ENCODE data around the gene DEPDC4.
A peak's percentile ranks its signal among the peaks of the same experiment; 100 is the strongest.

Gene DEPDC4

GRCh38 chr12:100273782-100274181, 6.9 kb upstream of the DEPDC4 start:
- Histone ChIP-seq H2AFZ (ENCODE audit: low read length) (no peak overlapping the region), H3K79me2 (ENCODE audit: insufficient read depth, low read length) (peaks cover 56% of the 10 kb centered on the region), H3K9me3 (ENCODE audit: low read length) (peaks cover 7% of the 10 kb centered on the region), H4K20me1 (ENCODE audit: insufficient read depth, low read length) (no peaks in the 10 kb centered on the region), H3K36me3 (ENCODE audit: insufficient read depth, low read length) (peaks cover 6% of the 10 kb centered on the region; the same call in 1 of the 2 replicates), H3K4me3 (ENCODE audit: low read depth, low read length, poor library complexity, severe bottlenecking) (no peak overlapping the region), H3F3A (ENCODE audit: insufficient read depth, low read length) (no peaks in the 10 kb centered on the region), H3K4me2 (ENCODE audit: low read length) (no peak overlapping the region), H3K9me2 (ENCODE audit: low read depth, low read length) (no peaks in the 10 kb centered on the region), H3K4me1 (ENCODE audit: insufficient read depth, low read length, severe bottlenecking) (peaks cover 9% of the 10 kb centered on the region), H3K27me3 (ENCODE audit: insufficient read depth, low read length) (no peaks in the 10 kb centered on the region), H3K9ac (ENCODE audit: low read length) (no peak overlapping the region), H3K27ac (ENCODE audit: low read depth, low read length, poor library complexity, severe bottlenecking) (no peak overlapping the region)
- TF ChIP-seq EZH2 (IDR thresholded peaks at IDR 0.05; ENCODE audit: borderline replicate concordance, low read length) (no peak), CTCF (IDR thresholded peaks at IDR 0.05; ENCODE audit: low read length) (no peak)

GRCh38 chr12:100268835-100269564, 2.1 kb upstream of the DEPDC4 start:
- H3K27ac ChIP-seq (ENCODE audit: low read depth, low read length, poor library complexity, severe bottlenecking): no peak overlapping the region
- TF ChIP-seq CTCF (IDR thresholded peaks at IDR 0.05; ENCODE audit: low read length): no peak
- no peak overlapping the region for H2AFZ ChIP-seq (ENCODE audit: low read length)
- peaks cover 27% of the 10 kb centered on the region for H3K4me1 ChIP-seq (ENCODE audit: insufficient read depth, low read length, severe bottlenecking)
- H4K20me1 ChIP-seq (ENCODE audit: insufficient read depth, low read length): 0 out of 2 replicates have a peak, but pooled peaks cover 2% of the 10 kb centered on the region
- H3K36me3 ChIP-seq (ENCODE audit: insufficient read depth, low read length): 0 out of 2 replicates have a peak, but pooled peaks cover 6% of the 10 kb centered on the region
- H3K9me3 ChIP-seq (ENCODE audit: low read length): no peaks in the 10 kb centered on the region
- H3K4me2 ChIP-seq (ENCODE audit: low read length): peak overlapping the region; percentile 88
- H3K27me3 ChIP-seq (ENCODE audit: insufficient read depth, low read length): no peaks in the 10 kb centered on the region
- H3K4me3 ChIP-seq (ENCODE audit: low read depth, low read length, poor library complexity, severe bottlenecking): peak overlapping the region; percentile 81
- peaks cover 47% of the 10 kb centered on the region for H3K79me2 ChIP-seq (ENCODE audit: insufficient read depth, low read length)
- H3K9ac ChIP-seq (ENCODE audit: low read length): peak overlapping the region; percentile 74; the same call in 1 of the 2 replicates
- H3K9me2 ChIP-seq (ENCODE audit: low read depth, low read length): no peaks in the 10 kb centered on the region
- H3F3A ChIP-seq (ENCODE audit: insufficient read depth, low read length): no peaks in the 10 kb centered on the region

- H3K4me3 ChIP-seq (ENCODE audit: low read depth, low read length, poor library complexity, severe bottlenecking): peak overlapping the region; percentile 81
- 0 out of 2 replicates have a peak, but pooled peaks cover 6% of the 10 kb centered on the region for H3K36me3 ChIP-seq (ENCODE audit: insufficient read depth, low read length)
- 0 out of 2 replicates have a peak, but pooled peaks cover 2% of the 10 kb centered on the region for H4K20me1 ChIP-seq (ENCODE audit: insufficient read depth, low read length)
- TF ChIP-seq CTCF (IDR thresholded peaks at IDR 0.05; ENCODE audit: low read length): no peak
- no peak for TF ChIP-seq EZH2 (IDR thresholded peaks at IDR 0.05; ENCODE audit: borderline replicate concordance, low read length)
- H3K9me2 ChIP-seq (ENCODE audit: low read depth, low read length): no peaks in the 10 kb centered on the region
- H3K27ac ChIP-seq (ENCODE audit: low read depth, low read length, poor library complexity, severe bottlenecking): no peak overlapping the region
- H3K9me3 ChIP-seq (ENCODE audit: low read length): no peaks in the 10 kb centered on the region
- no peaks in the 10 kb centered on the region for H3K27me3 ChIP-seq (ENCODE audit: insufficient read depth, low read length)
- H3K79me2 ChIP-seq (ENCODE audit: insufficient read depth, low read length): peaks cover 34% of the 10 kb centered on the region
- H3F3A ChIP-seq (ENCODE audit: insufficient read depth, low read length): no peaks in the 10 kb centered on the region
- peak overlapping the region; percentile 88 for H3K4me2 ChIP-seq (ENCODE audit: low read length)
- peak overlapping the region; percentile 74 for H3K9ac ChIP-seq (ENCODE audit: low read length)
- H3K4me1 ChIP-seq (ENCODE audit: insufficient read depth, low read length, severe bottlenecking): peaks cover 27% of the 10 kb centered on the region
- no peak overlapping the region for H2AFZ ChIP-seq (ENCODE audit: low read length)
Measured at GRCh38 chr12:100267603-100268281, 863 bp upstream of the DEPDC4 start.
